GM12878 (cell line): ENCODE results near the gene PNISR. TPM values are rescaled to one million over a fixed set of nuclear protein-coding genes. Genes with fewer than 3 reads are reported as not detected.

Experiments used
- ATAC-seq: fragments of 200-7000 bp; cut with Tn5 transposase; 3 replicates; pipeline ENCODE4 v1.9.1; 2020; ENCODE audit warnings: mild to moderate bottlenecking, moderate library complexity
- BruUV-seq: library from RNA; stranded (reverse); fragments of 400-500 nt; replicated peaks from 2 replicates; lab custom pipeline; 2021; lab: Mats Ljungman, UMichigan
- CTCF ChIA-PET: fragments of 300-600 bp; sonication (Branson Sonifier 250); formaldehyde crosslinking; extraction: SDS; loops from one replicate; lab custom pipeline; 2021; ENCODE audit warnings: inconsistent platforms; lab: Yijun Ruan, JAX
- POLR2A ChIA-PET: fragments of 350-600 bp; formaldehyde crosslinking; extraction: SDS; loops from one replicate; lab custom pipeline; 2021; ENCODE audit warnings: inconsistent platforms; lab: Charles Lee
- RAD21 ChIA-PET: fragments of 300-600 bp; sonication (Branson Sonifier 250); formaldehyde crosslinking; loops from one replicate; lab custom pipeline; 2023; ENCODE audit warnings: antibody characterized with exemption; ENCODE audit not compliant: unreplicated experiment; lab: Charles Lee
- SMC1A ChIA-PET: fragments of 300-600 bp; sonication (Branson Sonifier 250); formaldehyde crosslinking; loops from one replicate; lab custom pipeline; 2023; ENCODE audit not compliant: unreplicated experiment, uncharacterized antibody; lab: Charles Lee
- DNase-seq: peaks from one replicate; pipeline ENCODE4 v3.0.0-alpha.2; 2011; ENCODE audit warnings: low read depth, low spot score
- FAIRE-seq: peaks from 3 replicates; lab custom pipeline; 2011; peaks lifted over from hg19 to GRCh38; lab: Jason Lieb, UNC
- H2AFZ ChIP-seq: 2 replicates; pipeline ENCODE4 v1.6.0; 2011; ENCODE audit warnings: low read depth, low read length, control low read depth; ENCODE audit not compliant: control insufficient read depth
- H3K27ac ChIP-seq: 2 replicates; pipeline ENCODE4 v1.5.1; 2011; ENCODE audit warnings: control low read depth; ENCODE audit not compliant: control insufficient read depth, insufficient read depth
- H3K27me3 ChIP-seq, 2 experiments: replicated peaks in 1 of 2; 2 replicates each; pipeline versions ENCODE4 v1.6.0 to v1.6.1; 2011; ENCODE audit warnings: low read length in 1 of 2; ENCODE audit not compliant: control insufficient read depth in 2 of 2, insufficient read depth in 2 of 2
- H3K36me3 ChIP-seq, 2 experiments: 2 replicates each; pipeline ENCODE4 v1.5.1; 2011; ENCODE audit warnings: low read length in 1 of 2; ENCODE audit not compliant: control insufficient read depth in 2 of 2, insufficient read depth in 2 of 2
- H3K4me1 ChIP-seq: 2 replicates; pipeline ENCODE4 v1.6.1; 2011; ENCODE audit warnings: mild to moderate bottlenecking, low read length, moderate library complexity, mixed read lengths; ENCODE audit not compliant: control insufficient read depth, insufficient read depth
- H3K4me2 ChIP-seq: 2 replicates; pipeline ENCODE4 v1.6.0; 2011; ENCODE audit warnings: control low read depth; ENCODE audit not compliant: control insufficient read depth, insufficient read depth
- H3K4me3 ChIP-seq: fragments of 200-600 bp; sonication (generic); 2 replicates; pipeline ENCODE4 v1.5.1; 2016
- H3K79me2 ChIP-seq: 2 replicates; pipeline ENCODE4 v1.6.0; 2011; ENCODE audit warnings: low read length; ENCODE audit not compliant: control insufficient read depth, insufficient read depth
- H3K9ac ChIP-seq: 2 replicates; pipeline ENCODE4 v1.8.0; 2011; ENCODE audit warnings: low read length, control low read depth, mixed read lengths; ENCODE audit not compliant: control insufficient read depth, insufficient read depth
- H3K9me3 ChIP-seq: replicated peaks from 3 replicates; pipeline ENCODE4 v1.5.1; 2011; ENCODE audit warnings: mild to moderate bottlenecking, low read length; ENCODE audit not compliant: control insufficient read depth, insufficient read depth
- H4K20me1 ChIP-seq: 2 replicates; pipeline ENCODE4 v1.6.0; 2011; ENCODE audit not compliant: control insufficient read depth, insufficient read depth
- BACH1 ChIP-seq: fragments of 450-650 bp; IDR thresholded peaks from 2 replicates; pipeline ENCODE4 v1.6.1; 2017; ENCODE audit warnings: mild to moderate bottlenecking, borderline replicate concordance
- BCL11A ChIP-seq: IDR thresholded peaks from 2 replicates; pipeline ENCODE4 v1.6.1; 2011; ENCODE audit warnings: low read depth, low read length
- CREB1 ChIP-seq: IDR thresholded peaks from 2 replicates; pipeline ENCODE4 v1.6.1; 2012; ENCODE audit warnings: low read depth, mild to moderate bottlenecking, inconsistent platforms
- CREM ChIP-seq: IDR thresholded peaks from 2 replicates; pipeline ENCODE4 v1.6.1; 2014; ENCODE audit warnings: antibody characterized with exemption, low read depth
- EGR1 ChIP-seq, 2 experiments: IDR thresholded peaks; 1 replicate in 1 of 2; 2 replicates in 1 of 2; pipeline ENCODE4 v1.6.1; 2011 to 2012; ENCODE audit warnings: low read depth in 2 of 2, low read length in 2 of 2, borderline replicate concordance in 1 of 2, mild to moderate bottlenecking in 1 of 2, moderate library complexity in 1 of 2
- HCFC1 ChIP-seq: fragments of 150-350 bp; IDR thresholded peaks from 2 replicates; pipeline ENCODE4 v1.6.1; 2014; ENCODE audit warnings: low read length
- IKZF1 ChIP-seq: fragments of 450-650 bp; conservative IDR thresholded peaks from 2 replicates; pipeline ENCODE4 v1.6.1; 2017; ENCODE audit warnings: antibody characterized with exemption, mild to moderate bottlenecking
- MEF2A ChIP-seq: IDR thresholded peaks from 2 replicates; pipeline ENCODE4 v1.6.1; 2011; ENCODE audit warnings: low read depth, mild to moderate bottlenecking, low read length, moderate library complexity; ENCODE audit not compliant: insufficient read depth
- MTA2 ChIP-seq: fragments of 450-650 bp; IDR thresholded peaks from 2 replicates; pipeline ENCODE4 v1.6.1; 2016; ENCODE audit warnings: low read depth, mild to moderate bottlenecking, moderate library complexity
- NFXL1 ChIP-seq: fragments of 450-650 bp; IDR thresholded peaks from 2 replicates; pipeline ENCODE4 v1.6.1; 2017; ENCODE audit warnings: antibody characterized with exemption, mild to moderate bottlenecking, borderline replicate concordance
- SUZ12 ChIP-seq: fragments of 200-600 bp; sonication (generic); IDR thresholded peaks from one replicate; pipeline ENCODE4 v1.6.1; 2018; ENCODE audit warnings: antibody characterized with exemption, mild to moderate bottlenecking; ENCODE audit not compliant: unreplicated experiment
- ZNF592 ChIP-seq: fragments of 450-650 bp; IDR thresholded peaks from 2 replicates; pipeline ENCODE4 v1.6.1; 2017; ENCODE audit warnings: mild to moderate bottlenecking, moderate library complexity
- WGBS: methylation state at CpG from one replicate; pipeline ENCODE4 v1.1.6; 2016; ENCODE audit warnings: low lambda C conversion rate; ENCODE audit not compliant: insufficient replicate concordance, insufficient coverage; ENCODE audit errors: missing lambda C conversion rate; 5-methylcytosine and 5-hydroxymethylcytosine counted together
- in situ Hi-C: fragments of 300-500 bp; cut with MboI; formaldehyde crosslinking; loops from 9 replicates; pipeline ENCODE4 v1.14.3; 2018; ENCODE audit warnings: mixed read lengths
- intact Hi-C: fragments of 100-400 bp; cut with micrococcal nuclease; formaldehyde crosslinking; loops from one replicate; pipeline ENCODE4 v1.14.2; 2022; ENCODE audit not compliant: unreplicated experiment
- polyA plus RNA-seq, 11 experiments: library from polyadenylated mRNA; depleted of rRNA in 4 of 11; unstranded in 6 of 11; stranded (reverse) in 5 of 11; fragments of >200 nt; fragmentation: Nextera tagmentation in 4 of 11; fragmentation: Illumina TruSeq in 1 of 11; extraction: Ambion mirVana in 4 of 11; extraction: Trizol in 1 of 11; gene quantifications; 1 replicate in 1 of 11; 2 replicates in 10 of 11; pipeline versions ENCODE4 v1.2.1 to v1.2.3, GENCODE V29; 2011 to 2016; ENCODE audit warnings: inconsistent platforms in 2 of 11, missing spikeins in 2 of 11, low read depth in 1 of 11
- total RNA-seq, 4 experiments: library from RNA; depleted of rRNA in 3 of 4; stranded (reverse); fragments of >200 nt in 3 of 4; fragmentation: Illumina TruSeq in 1 of 4; extraction: Trizol in 1 of 4; gene quantifications; 2 replicates each; pipeline versions ENCODE4 v1.2.1 to v1.2.3, GENCODE V29; 2013 to 2021
- TF ChIP-seq, protein P1 (sequence below): fragments of 450-650 bp; IDR thresholded peaks from 2 replicates; pipeline ENCODE4 v1.6.1; 2017; ENCODE audit warnings: antibody characterized with exemption, mild to moderate bottlenecking, moderate library complexity

PNISR gene
- total and polyA plus RNA-seq, 10 of the 15 experiments (the other 5 are each of a cell fraction or from before 2014, with no cell fraction given): 79.1 to 180 (median 105) TPM

DNA sequence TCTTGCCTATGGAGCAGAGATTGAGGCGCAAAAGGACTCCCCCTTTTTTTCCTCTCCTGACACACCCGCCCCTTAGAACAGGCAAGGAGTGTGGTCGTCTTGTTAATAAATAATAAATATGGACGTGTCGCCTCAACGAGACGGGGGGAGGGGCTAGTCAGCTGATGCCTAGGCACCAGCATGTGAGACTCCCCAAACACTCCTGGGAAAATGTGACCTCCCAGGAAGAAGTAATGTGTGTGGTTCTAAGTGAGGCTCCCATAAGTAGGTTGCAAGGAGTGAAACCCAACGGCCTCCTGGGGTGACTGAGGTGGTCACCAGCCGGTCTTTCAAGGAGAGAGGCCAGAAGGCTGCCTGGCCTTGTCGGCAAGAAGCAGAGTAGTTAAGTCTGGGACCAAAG, 74.5 kb downstream of the PNISR start (continued):
- TF ChIP-seq ZNF592: no peak
- TF ChIP-seq HCFC1: no peak
- TF ChIP-seq CREB1: no peak
- no peak for TF ChIP-seq CREM
- no peak for TF ChIP-seq NFXL1
- TF ChIP-seq MEF2A: no peak
- TF ChIP-seq BCL11A: no peak
- TF ChIP-seq MTA2: no peak

GRCh38 chr6:99349171-99350141, 75.7 kb downstream of the PNISR start, which contains the start of gene FAXC:
TSS of gene FAXC (minus strand) at chr6:99349674. CDS start at chr6:99349372, 302 bp downstream.
- CTCF ChIA-PET: interaction anchor here (3.1 kb wide), 1 partner anchor 19 kb away, joined by 14 read pairs; no protein-coding TSS in a partner anchor
- Histone ChIP-seq H3K79me2 (no peaks in the 10 kb centered on the region), H3K9ac (no peak within 1 kb of the TSS), H3K9me3 (no peaks in the 10 kb centered on the region)
- POLR2A ChIA-PET: no interaction called here
- RAD21 ChIA-PET: no interaction called here
- SMC1A ChIA-PET: no interaction called here
- ATAC-seq: peak; percentile 68
- TF ChIP-seq IKZF1: no peak
- peak; percentile 97 for TF ChIP-seq SUZ12
- no peak for TF ChIP-seq BACH1
- peak in 1 of 2 experiments; percentile 34; a peak in 1 of 3 replicates for TF ChIP-seq EGR1 (IDR thresholded peaks at IDR 0.05; ENCODE audit: borderline replicate concordance in 1 of 2, low read depth in 2 of 2, low read length in 2 of 2)
- TF ChIP-seq, protein P1, sequence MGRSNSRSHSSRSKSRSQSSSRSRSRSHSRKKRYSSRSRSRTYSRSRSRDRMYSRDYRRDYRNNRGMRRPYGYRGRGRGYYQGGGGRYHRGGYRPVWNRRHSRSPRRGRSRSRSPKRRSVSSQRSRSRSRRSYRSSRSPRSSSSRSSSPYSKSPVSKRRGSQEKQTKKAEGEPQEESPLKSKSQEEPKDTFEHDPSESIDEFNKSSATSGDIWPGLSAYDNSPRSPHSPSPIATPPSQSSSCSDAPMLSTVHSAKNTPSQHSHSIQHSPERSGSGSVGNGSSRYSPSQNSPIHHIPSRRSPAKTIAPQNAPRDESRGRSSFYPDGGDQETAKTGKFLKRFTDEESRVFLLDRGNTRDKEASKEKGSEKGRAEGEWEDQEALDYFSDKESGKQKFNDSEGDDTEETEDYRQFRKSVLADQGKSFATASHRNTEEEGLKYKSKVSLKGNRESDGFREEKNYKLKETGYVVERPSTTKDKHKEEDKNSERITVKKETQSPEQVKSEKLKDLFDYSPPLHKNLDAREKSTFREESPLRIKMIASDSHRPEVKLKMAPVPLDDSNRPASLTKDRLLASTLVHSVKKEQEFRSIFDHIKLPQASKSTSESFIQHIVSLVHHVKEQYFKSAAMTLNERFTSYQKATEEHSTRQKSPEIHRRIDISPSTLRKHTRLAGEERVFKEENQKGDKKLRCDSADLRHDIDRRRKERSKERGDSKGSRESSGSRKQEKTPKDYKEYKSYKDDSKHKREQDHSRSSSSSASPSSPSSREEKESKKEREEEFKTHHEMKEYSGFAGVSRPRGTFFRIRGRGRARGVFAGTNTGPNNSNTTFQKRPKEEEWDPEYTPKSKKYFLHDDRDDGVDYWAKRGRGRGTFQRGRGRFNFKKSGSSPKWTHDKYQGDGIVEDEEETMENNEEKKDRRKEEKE: no peak
- TF ChIP-seq, all 136 proteins: peak for 2
- no peak for DNase-seq
- no peaks in the 10 kb centered on the region for H3K36me3 ChIP-seq
- BruUV-seq: no TSS peak
- peak within 1 kb of the TSS; percentile 79 for H3K4me2 ChIP-seq
- H3K27ac ChIP-seq: no peak within 1 kb of the TSS
- intact Hi-C loops (no loop called here), in situ Hi-C loops (no loop called here)
- H4K20me1 ChIP-seq: no peaks in the 10 kb centered on the region
- peaks cover 6 to 19% of the 10 kb centered on the region in 2 experiments for H3K27me3 ChIP-seq
- H2AFZ ChIP-seq: no peak within 1 kb of the TSS
- no peak for FAIRE-seq
- WGBS: 12% methylated on average over 39 of the region's 108 CpGs
- peak within 1 kb of the TSS; percentile 58; the same call in 1 of the 2 replicates for H3K4me3 ChIP-seq
- no peaks in the 10 kb centered on the region for H3K4me1 ChIP-seq
